HepG2 (cell line): Measurements from ENCODE around the gene RNPC3. TPM values are rescaled to one million over a fixed set of nuclear protein-coding genes. Genes with fewer than 3 reads are reported as not detected.

Experiments used
- HMGXB4 ChIP-seq, 2 experiments: sonication (generic) in 1 of 2; formaldehyde crosslinking in 1 of 2; IDR thresholded peaks; 2 replicates each; pipeline versions ENCODE4 v1.4.0 to v1.6.1; 2018 to 2020; ENCODE audit warnings: missing genetic modification reagents in 2 of 2, borderline replicate concordance in 1 of 2, low read depth in 1 of 2, mild to moderate bottlenecking in 1 of 2, missing biosample characterization in 1 of 2
- IRX3 ChIP-seq: sonication (generic); formaldehyde crosslinking; IDR thresholded peaks from 2 replicates; pipeline ENCODE4 v1.8.1; 2023; ENCODE audit warnings: mild to moderate bottlenecking, low read depth, missing genetic modification reagents, borderline replicate concordance
- MLXIP ChIP-seq: sonication (generic); formaldehyde crosslinking; IDR thresholded peaks from 2 replicates; pipeline ENCODE4 v1.9.0; 2021; ENCODE audit warnings: missing genetic modification reagents, borderline replicate concordance
- MYPOP ChIP-seq: sonication (generic); formaldehyde crosslinking; IDR thresholded peaks from 2 replicates; pipeline ENCODE4 v1.8.1; 2023; ENCODE audit warnings: mild to moderate bottlenecking, moderate library complexity, missing genetic modification reagents
- NPAS2 ChIP-seq: sonication (generic); formaldehyde crosslinking; IDR thresholded peaks from 2 replicates; pipeline ENCODE4 v1.8.0; 2022; ENCODE audit warnings: mild to moderate bottlenecking, missing genetic modification reagents, borderline replicate concordance
- SAFB2 ChIP-seq: sonication (generic); formaldehyde crosslinking; IDR thresholded peaks from 2 replicates; pipeline ENCODE4 v1.5.1; 2020; ENCODE audit warnings: missing genetic modification reagents, low read depth, mild to moderate bottlenecking, borderline replicate concordance
- STAT5B ChIP-seq: sonication (generic); formaldehyde crosslinking; IDR thresholded peaks from 2 replicates; pipeline ENCODE4 v1.4.0; 2020; ENCODE audit warnings: missing genetic modification reagents
- ZBTB46 ChIP-seq: sonication (generic); formaldehyde crosslinking; IDR thresholded peaks from 2 replicates; pipeline ENCODE4 v1.4.0; 2020; ENCODE audit warnings: mild to moderate bottlenecking, missing genetic modification reagents, borderline replicate concordance
- ZNF136 ChIP-seq: sonication (generic); formaldehyde crosslinking; IDR thresholded peaks from 2 replicates; pipeline ENCODE4 v1.8.1; 2022; ENCODE audit warnings: low read depth, mild to moderate bottlenecking, moderate library complexity, missing genetic modification reagents
- ZNF367 ChIP-seq: sonication (generic); formaldehyde crosslinking; IDR thresholded peaks from 2 replicates; pipeline ENCODE4 v1.4.0; 2020; ENCODE audit warnings: missing genetic modification reagents, borderline replicate concordance
- ZNF512B ChIP-seq: sonication (generic); formaldehyde crosslinking; IDR thresholded peaks from 2 replicates; pipeline ENCODE4 v1.5.1; 2020; ENCODE audit warnings: missing genetic modification reagents, mild to moderate bottlenecking, borderline replicate concordance
- ZNF891 ChIP-seq: sonication (generic); formaldehyde crosslinking; IDR thresholded peaks from 2 replicates; pipeline ENCODE4 v1.5.0; 2020; ENCODE audit warnings: mild to moderate bottlenecking, missing genetic modification reagents
- polyA plus RNA-seq, 8 experiments: library from polyadenylated mRNA; depleted of rRNA in 3 of 8; stranded (reverse) in 7 of 8; unstranded in 1 of 8; fragments of >200 nt; fragmentation: Illumina TruSeq in 4 of 8; extraction: Trizol in 4 of 8; gene quantifications; 2 replicates each; pipeline versions ENCODE4 v1.2.1 to v1.2.3, GENCODE V29; 2011 to 2016; ENCODE audit warnings: low read depth in 4 of 8, missing spikeins in 1 of 8, mixed read lengths in 1 of 8; ENCODE audit not compliant: insufficient read depth in 1 of 8
- total RNA-seq, 5 experiments: library from RNA; depleted of rRNA; stranded (reverse); fragments of >200 nt; fragmentation: Illumina TruSeq; extraction: Trizol; gene quantifications; 2 replicates each; pipeline ENCODE4 v1.2.3, GENCODE V29; 2016; ENCODE audit warnings: low read depth in 1 of 5

Gene RNPC3
- total and polyA plus RNA-seq, 2 of the 13 experiments (the other 11 are each of a cell fraction or from before 2014, with no cell fraction given) = 9.1 to 22.1 TPM

- TF ChIP-seq ZNF512B (CRISPR knock-in tag) = no peak
- no peak for TF ChIP-seq SAFB2 (CRISPR knock-in tag)
- 0 out of 2 replicates have a peak, but pooled peaks have one; percentile 28 for TF ChIP-seq ZNF891 (CRISPR knock-in tag)
- TF ChIP-seq ZNF136 (CRISPR knock-in tag) = 0 out of 2 replicates have a peak, but pooled peaks have one; percentile 57
- no peak for TF ChIP-seq ZBTB46 (CRISPR knock-in tag)
- no peak for TF ChIP-seq IRX3 (CRISPR knock-in tag)
- TF ChIP-seq STAT5B = no peak
- TF ChIP-seq ZNF367 = no peak
- no peak for TF ChIP-seq MLXIP (CRISPR knock-in tag)
- 0 out of 2 replicates have a peak, but pooled peaks have one; percentile 16 for TF ChIP-seq MYPOP (CRISPR knock-in tag)
- peak in 1 of 2 experiments; percentile 56; a peak in 1 of 4 replicates for TF ChIP-seq HMGXB4 (CRISPR knock-in tag; IDR thresholded peaks at IDR 0.05; ENCODE audit: borderline replicate concordance in 1 of 2, low read depth in 1 of 2)
- no peak for TF ChIP-seq NPAS2 (CRISPR knock-in tag)
Measured at GRCh38 chr1:103525607-103526507, at the start of gene RNPC3 (continued).
